Trophoblast cell (in vitro differentiated cells and primary cell): Measurements from ENCODE around the gene THOC2.
"Not testable (repeated sequence)": the region's sequence is repeated elsewhere in the genome, so short reads cannot be mapped to it uniquely, and the experiment has no call there.

Experiments
- DNase-seq, 2 donors: peaks; one replicate each; pipeline ENCODE4 v3.0.0-alpha.2; 2016
- H2AFZ ChIP-seq: 2 replicates; pipeline ENCODE4 v1.6.1; 2013; ENCODE audit warnings: low read length, moderate library complexity, mild to moderate bottlenecking; ENCODE audit not compliant: insufficient read depth, poor library complexity
- H2AK5ac ChIP-seq: 2 replicates; pipeline ENCODE4 v1.6.1; 2013; ENCODE audit warnings: mild to moderate bottlenecking, low read length
- H2BK120ac ChIP-seq: 2 replicates; pipeline ENCODE4 v1.6.1; 2013; ENCODE audit warnings: low read length, mild to moderate bottlenecking, moderate library complexity; ENCODE audit not compliant: insufficient read depth, poor library complexity
- H2BK12ac ChIP-seq: 2 replicates; pipeline ENCODE4 v1.6.1; 2013; ENCODE audit warnings: mild to moderate bottlenecking, low read length, moderate library complexity
- H2BK5ac ChIP-seq: 2 replicates; pipeline ENCODE4 v1.6.1; 2013; ENCODE audit warnings: low read length, low read depth, moderate library complexity, mild to moderate bottlenecking; ENCODE audit not compliant: poor library complexity
- H3K14ac ChIP-seq: 2 replicates; pipeline ENCODE4 v1.6.1; 2013; ENCODE audit warnings: mild to moderate bottlenecking, low read length
- H3K18ac ChIP-seq: 2 replicates; pipeline ENCODE4 v1.6.1; 2013; ENCODE audit warnings: mild to moderate bottlenecking, low read length
- H3K23ac ChIP-seq: 2 replicates; pipeline ENCODE4 v1.6.1; 2013; ENCODE audit warnings: low read length
- H3K27ac ChIP-seq: 2 replicates; pipeline ENCODE4 v1.5.1; 2013; ENCODE audit warnings: low read depth, mild to moderate bottlenecking, inconsistent platforms, low read length, moderate library complexity
- H3K27me3 ChIP-seq: 2 replicates; pipeline ENCODE4 v1.6.1; 2013; ENCODE audit warnings: inconsistent platforms, mild to moderate bottlenecking, low read length, moderate library complexity; ENCODE audit not compliant: insufficient read depth
- H3K36me3 ChIP-seq, 2 experiments: 1 replicate in 1 of 2; 2 replicates in 1 of 2; pipeline ENCODE4 v1.6.1; 2013; ENCODE audit warnings: low read length in 2 of 2, mild to moderate bottlenecking in 2 of 2, moderate library complexity in 1 of 2; ENCODE audit not compliant: insufficient read depth in 2 of 2, control insufficient read depth in 1 of 2
- H3K4ac ChIP-seq: 2 replicates; pipeline ENCODE4 v1.6.1; 2013; ENCODE audit warnings: low read depth, mild to moderate bottlenecking, low read length, moderate library complexity
- H3K4me1 ChIP-seq, 2 experiments: 1 replicate in 1 of 2; 2 replicates in 1 of 2; pipeline ENCODE4 v1.6.1; 2013; ENCODE audit warnings: low read length in 2 of 2, mild to moderate bottlenecking in 2 of 2, moderate library complexity in 1 of 2; ENCODE audit not compliant: insufficient read depth in 2 of 2, control insufficient read depth in 1 of 2
- H3K4me2 ChIP-seq: 2 replicates; pipeline ENCODE4 v1.6.1; 2013; ENCODE audit warnings: inconsistent platforms, mild to moderate bottlenecking, low read length, moderate library complexity
- H3K4me3 ChIP-seq: 2 replicates; pipeline ENCODE4 v1.5.1; 2013; ENCODE audit warnings: mild to moderate bottlenecking, low read depth, low read length, inconsistent platforms
- H3K79me1 ChIP-seq: one replicate; pipeline ENCODE4 v1.6.1; 2013; ENCODE audit warnings: low read length
- H3K79me2 ChIP-seq: 2 replicates; pipeline ENCODE4 v1.6.1; 2013; ENCODE audit warnings: low read length, mild to moderate bottlenecking; ENCODE audit not compliant: control insufficient read depth, insufficient read depth, poor library complexity
- H3K9ac ChIP-seq: 2 replicates; pipeline ENCODE4 v1.6.1; 2013; ENCODE audit warnings: mild to moderate bottlenecking, low read length
- H3K9me3 ChIP-seq: 2 replicates; pipeline ENCODE4 v1.6.1; 2013; ENCODE audit warnings: low read depth, mild to moderate bottlenecking, control low read depth, inconsistent platforms, low read length; ENCODE audit not compliant: insufficient read depth
- H4K12ac ChIP-seq: 2 replicates; pipeline ENCODE4 v1.6.1; 2013; ENCODE audit warnings: low read depth, mild to moderate bottlenecking, low read length, moderate library complexity
- H4K8ac ChIP-seq: 2 replicates; pipeline ENCODE4 v1.6.1; 2013; ENCODE audit warnings: low read depth, mild to moderate bottlenecking, low read length, moderate library complexity
- H4K91ac ChIP-seq: one replicate; pipeline ENCODE4 v1.6.1; 2013; ENCODE audit warnings: low read depth, mild to moderate bottlenecking, low read length, moderate library complexity
- WGBS: extraction: QIAGEN DNeasy Blood & Tissue Kit; methylation state at CpG from one replicate; pipeline ENCODE4 v1.1.7; 2013; ENCODE audit warnings: missing lambda C conversion rate; ENCODE audit not compliant: insufficient read length, insufficient coverage; ENCODE audit errors: extremely low coverage; 5-methylcytosine and 5-hydroxymethylcytosine counted together

THOC2 gene

GRCh38 chrX:123574027-123574426 lies 158.8 kb downstream of the THOC2 start:
- H3K79me1 ChIP-seq, H3K9ac ChIP-seq, H2AK5ac ChIP-seq, DNase-seq, H2BK12ac ChIP-seq, H3K4me2 ChIP-seq, H3K79me2 ChIP-seq, H3K4ac ChIP-seq, H2BK120ac ChIP-seq, H3K14ac ChIP-seq, H3K23ac ChIP-seq, H3K9me3 ChIP-seq, H3K27ac ChIP-seq, H3K18ac ChIP-seq, H4K12ac ChIP-seq, H3K4me3 ChIP-seq, H2AFZ ChIP-seq, H2BK5ac ChIP-seq, H3K36me3 ChIP-seq, H4K91ac ChIP-seq, H3K4me1 ChIP-seq, H3K27me3 ChIP-seq, H4K8ac ChIP-seq: not testable (repeated sequence)
- whole genome bisulfite sequencing: no CpG with 5 or more reads among the region's 5 CpGs

DNA sequence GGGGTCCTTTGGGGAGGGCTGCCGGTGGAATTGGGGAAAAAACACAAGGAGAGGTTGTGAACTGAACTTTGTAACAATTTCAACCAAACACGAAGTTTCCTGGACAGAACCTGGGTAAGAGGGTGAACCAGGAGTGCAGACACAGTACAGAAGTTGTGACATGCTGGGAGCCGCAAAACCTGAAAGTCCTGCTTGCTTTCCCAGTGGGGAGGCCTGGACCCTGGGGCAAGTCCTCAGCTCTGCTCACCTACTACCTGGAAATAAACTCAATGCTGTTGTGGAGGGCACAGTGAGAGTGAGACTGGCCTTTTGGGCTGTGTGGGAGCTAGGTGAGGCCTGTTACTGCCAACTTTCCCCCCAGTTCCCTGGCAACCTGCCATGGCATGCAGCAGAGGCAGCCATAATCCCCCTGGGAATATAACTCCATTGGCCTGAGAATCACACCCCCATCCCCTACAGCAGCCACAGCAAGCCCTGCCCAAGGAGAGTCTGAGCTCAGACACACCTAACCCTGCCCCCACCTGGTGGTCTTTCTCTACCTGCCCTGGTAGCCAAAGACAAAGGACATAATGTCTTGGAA lies 162.8 kb downstream of the THOC2 start:
- no peak overlapping the region for H3K4ac ChIP-seq
- H4K12ac ChIP-seq: no peak overlapping the region
- no peak overlapping the region for H3K18ac ChIP-seq
- H3K79me1 ChIP-seq: peaks cover 4% of the 10 kb centered on the region
- no peaks in the 10 kb centered on the region for H3K27me3 ChIP-seq
- H2AFZ ChIP-seq: no peak overlapping the region
- no peak overlapping the region for H2BK12ac ChIP-seq
- WGBS: no CpG with 5 or more reads among the region's 3 CpGs
- no peaks in the 10 kb centered on the region for H3K9me3 ChIP-seq
- no peaks in the 10 kb centered on the region for H3K36me3 ChIP-seq
- H2BK5ac ChIP-seq: peak overlapping the region; percentile 12
- no peak overlapping the region for H2AK5ac ChIP-seq
- H3K27ac ChIP-seq: peak overlapping the region; percentile 85
- DNase-seq: peak; percentile 72 to 75
- H3K4me3 ChIP-seq: no peak overlapping the region
- H3K14ac ChIP-seq: no peak overlapping the region
- peak overlapping the region; percentile 14 for H3K4me2 ChIP-seq
- no peak overlapping the region for H2BK120ac ChIP-seq
- no peaks in the 10 kb centered on the region for H3K79me2 ChIP-seq
- peaks cover 5 to 8% of the 10 kb centered on the region in 2 experiments for H3K4me1 ChIP-seq
- H4K8ac ChIP-seq: no peak overlapping the region
- H3K9ac ChIP-seq: no peak overlapping the region
- no peak overlapping the region for H3K23ac ChIP-seq
- H4K91ac ChIP-seq: peak overlapping the region; percentile 71

- H3K79me2 ChIP-seq: no peaks in the 10 kb centered on the region
- no peak overlapping the region for H4K8ac ChIP-seq
- H3K14ac ChIP-seq: no peak overlapping the region
- H4K91ac ChIP-seq: no peak overlapping the region
- no peak overlapping the region for H2BK5ac ChIP-seq
- H3K4ac ChIP-seq: no peak overlapping the region
- H3K18ac ChIP-seq: no peak overlapping the region
- no peaks in the 10 kb centered on the region for H3K27me3 ChIP-seq
- H3K4me3 ChIP-seq: no peak overlapping the region
- H3K36me3 ChIP-seq: no peaks in the 10 kb centered on the region
- H2AFZ ChIP-seq: no peak overlapping the region
- H3K23ac ChIP-seq: no peak overlapping the region
- DNase-seq: no peak
- no peak overlapping the region for H2BK120ac ChIP-seq
- no peak overlapping the region for H3K4me2 ChIP-seq
- H3K79me1 ChIP-seq: no peaks in the 10 kb centered on the region
- H2AK5ac ChIP-seq: no peak overlapping the region
- H2BK12ac ChIP-seq: no peak overlapping the region
- H3K9ac ChIP-seq: no peak overlapping the region
- H3K4me1 ChIP-seq: no peaks in the 10 kb centered on the region
- H3K27ac ChIP-seq: no peak overlapping the region
- 100% methylated on average over 2 of the region's 4 CpGs for WGBS
- H3K9me3 ChIP-seq: no peaks in the 10 kb centered on the region
- no peak overlapping the region for H4K12ac ChIP-seq
Observed at GRCh38 chrX:123563167-123563566, 169.7 kb downstream of the THOC2 start.

- Histone ChIP-seq H3K27me3 (no peaks in the 10 kb centered on the region), H3K9ac (no peak overlapping the region), H3K14ac (no peak overlapping the region), H3K18ac (no peak overlapping the region), H2AFZ (no peak overlapping the region), H3K4ac (no peak overlapping the region), H3K23ac (no peak overlapping the region), H3K79me2 (no peaks in the 10 kb centered on the region), H3K9me3 (no peaks in the 10 kb centered on the region), H4K8ac (no peak overlapping the region), H3K36me3 (no peaks in the 10 kb centered on the region), H3K4me3 (no peak overlapping the region), H2AK5ac (no peak overlapping the region), H3K27ac (no peak overlapping the region), H2BK5ac (no peak overlapping the region), H2BK12ac (no peak overlapping the region), H3K4me1 (no peaks in the 10 kb centered on the region), H2BK120ac (no peak overlapping the region), H3K79me1 (no peaks in the 10 kb centered on the region), H3K4me2 (no peak overlapping the region), H4K91ac (no peak overlapping the region), H4K12ac (no peak overlapping the region)
- no peak for DNase-seq
- no CpG with 5 or more reads among the region's 32 CpGs for WGBS
Observed at GRCh38 chrX:123562342-123563146, 170.3 kb downstream of the THOC2 start.
